ENCODE measurements around the gene FAM184B. TPM values are rescaled to one million over a fixed set of nuclear protein-coding genes. Genes with fewer than 3 reads are reported as not detected.

Gene FAM184B
- total and polyA plus RNA-seq, 4 donors: 2.3 to 12.3 (median 9.3) TPM

- Histone ChIP-seq H3K4me3 (ENCODE audit: low read depth, low read length) (peak overlapping the region; percentile 46), H3K9me3 (ENCODE audit: control insufficient read depth, insufficient read depth, low read length) (no peaks in the 10 kb centered on the region), H3K36me3 (ENCODE audit: control insufficient read depth, insufficient read depth, low read length) (no peaks in the 10 kb centered on the region), H3K27me3 (ENCODE audit: control insufficient read depth, insufficient read depth, low read length) (peaks cover 20% of the 10 kb centered on the region), H3K4me1 (ENCODE audit: control insufficient read depth, insufficient read depth, low read length) (peaks cover 14% of the 10 kb centered on the region), H3K27ac (ENCODE audit: low read depth, low read length) (no peak overlapping the region)
- WGBS (ENCODE audit: insufficient coverage): 4% methylated on average over 26 of the region's 31 CpGs
- peak in 2 of 6 donors; percentile 48 to 56 for DNase-seq (ENCODE audit: low read depth in 4 of 6, low spot score in 6 of 6)
Measured at GRCh38 chr4:17780501-17781299, 721 bp downstream of the FAM184B start.

- Histone ChIP-seq H3K36me3 (ENCODE audit: control insufficient read depth, insufficient read depth, low read length) (no peaks in the 10 kb centered on the region), H3K27me3 (ENCODE audit: control insufficient read depth, insufficient read depth, low read length) (peaks cover 20% of the 10 kb centered on the region), H3K4me1 (ENCODE audit: control insufficient read depth, insufficient read depth, low read length) (peaks cover 14% of the 10 kb centered on the region), H3K27ac (ENCODE audit: low read depth, low read length) (no peak overlapping the region), H3K4me3 (ENCODE audit: low read depth, low read length) (no peak overlapping the region), H3K9me3 (ENCODE audit: control insufficient read depth, insufficient read depth, low read length) (no peaks in the 10 kb centered on the region)
- no peak for DNase-seq (ENCODE audit: low read depth in 4 of 6, low spot score in 6 of 6)
- no CpG with 5 or more reads among the region's 3 CpGs for WGBS (ENCODE audit: insufficient coverage)
Measured at GRCh38 chr4:17778431-17778830, 3.0 kb downstream of the FAM184B start.

- no peaks in the 10 kb centered on the region for H3K27me3 ChIP-seq (ENCODE audit: control insufficient read depth, insufficient read depth, low read length)
- no peak overlapping the region for H3K4me3 ChIP-seq (ENCODE audit: low read depth, low read length)
- H3K36me3 ChIP-seq (ENCODE audit: control insufficient read depth, insufficient read depth, low read length): no peaks in the 10 kb centered on the region
- peak in 1 of 6 donors; percentile 34 for DNase-seq (ENCODE audit: low read depth in 4 of 6, low spot score in 6 of 6)
- WGBS (ENCODE audit: insufficient coverage): 58% methylated on average over 4 of the region's 10 CpGs
- H3K27ac ChIP-seq (ENCODE audit: low read depth, low read length): no peak overlapping the region
- no peaks in the 10 kb centered on the region for H3K9me3 ChIP-seq (ENCODE audit: control insufficient read depth, insufficient read depth, low read length)
- no peaks in the 10 kb centered on the region for H3K4me1 ChIP-seq (ENCODE audit: control insufficient read depth, insufficient read depth, low read length)
Measured at GRCh38 chr4:17773135-17773698, 8.2 kb downstream of the FAM184B start.

- 73% methylated on average over 6 of the region's 8 CpGs for WGBS (ENCODE audit: insufficient coverage)
- no peaks in the 10 kb centered on the region for H3K9me3 ChIP-seq (ENCODE audit: control insufficient read depth, insufficient read depth, low read length)
- peak in 1 of 6 donors; percentile 7 for DNase-seq (ENCODE audit: low read depth in 4 of 6, low spot score in 6 of 6)
- no peak overlapping the region for H3K4me3 ChIP-seq (ENCODE audit: low read depth, low read length)
- no peaks in the 10 kb centered on the region for H3K4me1 ChIP-seq (ENCODE audit: control insufficient read depth, insufficient read depth, low read length)
- H3K36me3 ChIP-seq (ENCODE audit: control insufficient read depth, insufficient read depth, low read length): peaks cover 3% of the 10 kb centered on the region
- no peak overlapping the region for H3K27ac ChIP-seq (ENCODE audit: low read depth, low read length)
- H3K27me3 ChIP-seq (ENCODE audit: control insufficient read depth, insufficient read depth, low read length): no peaks in the 10 kb centered on the region
Measured at GRCh38 chr4:17771284-17771908, 10.0 kb downstream of the FAM184B start.

- DNase-seq (ENCODE audit: low read depth in 4 of 6, low spot score in 6 of 6): no peak
- Histone ChIP-seq H3K27me3 (ENCODE audit: control insufficient read depth, insufficient read depth, low read length) (no peaks in the 10 kb centered on the region), H3K9me3 (ENCODE audit: control insufficient read depth, insufficient read depth, low read length) (no peaks in the 10 kb centered on the region), H3K36me3 (ENCODE audit: control insufficient read depth, insufficient read depth, low read length) (peaks cover 3% of the 10 kb centered on the region), H3K27ac (ENCODE audit: low read depth, low read length) (no peak overlapping the region), H3K4me3 (ENCODE audit: low read depth, low read length) (no peak overlapping the region), H3K4me1 (ENCODE audit: control insufficient read depth, insufficient read depth, low read length) (no peaks in the 10 kb centered on the region)
- WGBS (ENCODE audit: insufficient coverage): 73% methylated on average over 3 of the region's 4 CpGs
Measured at GRCh38 chr4:17770845-17771244, 10.6 kb downstream of the FAM184B start.

GRCh38 chr4:17769406-17770174, 11.8 kb downstream of the FAM184B start:
- Histone ChIP-seq H3K4me3 (ENCODE audit: low read depth, low read length) (no peak overlapping the region), H3K27me3 (ENCODE audit: control insufficient read depth, insufficient read depth, low read length) (no peaks in the 10 kb centered on the region), H3K27ac (ENCODE audit: low read depth, low read length) (no peak overlapping the region), H3K9me3 (ENCODE audit: control insufficient read depth, insufficient read depth, low read length) (no peaks in the 10 kb centered on the region), H3K36me3 (ENCODE audit: control insufficient read depth, insufficient read depth, low read length) (peaks cover 3% of the 10 kb centered on the region), H3K4me1 (ENCODE audit: control insufficient read depth, insufficient read depth, low read length) (no peaks in the 10 kb centered on the region)
- 72% methylated on average over 3 of the region's 8 CpGs for WGBS (ENCODE audit: insufficient coverage)
- no peak for DNase-seq (ENCODE audit: low read depth in 4 of 6, low spot score in 6 of 6)

GRCh38 chr4:17766826-17767458, 14.5 kb downstream of the FAM184B start:
- no peaks in the 10 kb centered on the region for H3K9me3 ChIP-seq (ENCODE audit: control insufficient read depth, insufficient read depth, low read length)
- DNase-seq (ENCODE audit: low read depth in 4 of 6, low spot score in 6 of 6): no peak
- H3K36me3 ChIP-seq (ENCODE audit: control insufficient read depth, insufficient read depth, low read length): peaks cover 3% of the 10 kb centered on the region
- H3K4me3 ChIP-seq (ENCODE audit: low read depth, low read length): no peak overlapping the region
- no peaks in the 10 kb centered on the region for H3K27me3 ChIP-seq (ENCODE audit: control insufficient read depth, insufficient read depth, low read length)
- H3K27ac ChIP-seq (ENCODE audit: low read depth, low read length): no peak overlapping the region
- peaks cover 7% of the 10 kb centered on the region for H3K4me1 ChIP-seq (ENCODE audit: control insufficient read depth, insufficient read depth, low read length)
- WGBS (ENCODE audit: insufficient coverage): 91% methylated on average over 33 of the region's 33 CpGs

GRCh38 chr4:17765514-17766286, 15.7 kb downstream of the FAM184B start:
- peaks cover 3% of the 10 kb centered on the region for H3K36me3 ChIP-seq (ENCODE audit: control insufficient read depth, insufficient read depth, low read length)
- H3K27ac ChIP-seq (ENCODE audit: low read depth, low read length): no peak overlapping the region
- no peak for DNase-seq (ENCODE audit: low read depth in 4 of 6, low spot score in 6 of 6)
- WGBS (ENCODE audit: insufficient coverage): 88% methylated on average over 8 of the region's 11 CpGs
- no peaks in the 10 kb centered on the region for H3K9me3 ChIP-seq (ENCODE audit: control insufficient read depth, insufficient read depth, low read length)
- H3K27me3 ChIP-seq (ENCODE audit: control insufficient read depth, insufficient read depth, low read length): no peaks in the 10 kb centered on the region
- H3K4me1 ChIP-seq (ENCODE audit: control insufficient read depth, insufficient read depth, low read length): peaks cover 7% of the 10 kb centered on the region
- no peak overlapping the region for H3K4me3 ChIP-seq (ENCODE audit: low read depth, low read length)
